Measurements from ENCODE around the gene CCNI2.

The CCNI2 gene

GRCh38 chr5:132779961-132780360 is 32.7 kb downstream of the CCNI2 start:
- Histone ChIP-seq H3K4me1 (peaks cover 0 to 32% (median 16%) of the 10 kb centered on the region in 4 donors), H3K4me3 (no peak overlapping the region), H3K9me3 (no peaks in the 10 kb centered on the region), H3K27me3 (no peaks in the 10 kb centered on the region), H3K36me3 (no peaks in the 10 kb centered on the region), H3K27ac (no peak overlapping the region)
- TF ChIP-seq CTCF (IDR thresholded peaks at IDR 0.05), result no peak
- DNase-seq, result no peak
- intact Hi-C loops (cut with DNase I; ENCODE audit: low total_unique reads), result no loop called here

GRCh38 chr5:132780577-132780976 is 33.4 kb downstream of the CCNI2 start:
- Histone ChIP-seq H3K4me3 (no peak overlapping the region), H3K4me1 (peaks cover 0 to 26% (median 13%) of the 10 kb centered on the region in 4 donors), H3K9me3 (no peaks in the 10 kb centered on the region), H3K27me3 (no peaks in the 10 kb centered on the region), H3K27ac (no peak overlapping the region), H3K36me3 (no peaks in the 10 kb centered on the region)
- TF ChIP-seq CTCF (IDR thresholded peaks at IDR 0.05), result no peak
- no peak for DNase-seq
- intact Hi-C loops (cut with DNase I; ENCODE audit: low total_unique reads), result no loop called here

- Histone ChIP-seq H3K36me3 (no peaks in the 10 kb centered on the region), H3K27ac (no peak overlapping the region), H3K4me3 (no peak overlapping the region), H3K9me3 (no peaks in the 10 kb centered on the region), H3K4me1 (peaks cover 0 to 22% (median 12%) of the 10 kb centered on the region in 4 donors), H3K27me3 (no peaks in the 10 kb centered on the region)
- intact Hi-C loops (cut with DNase I; ENCODE audit: low total_unique reads), result no loop called here
- DNase-seq, result no peak
- TF ChIP-seq CTCF (IDR thresholded peaks at IDR 0.05), result no peak
These were observed 33.8 kb downstream of the CCNI2 start for GRCh38 chr5:132781029-132781428.

- peak in 1 of 2 donors; percentile 52 for DNase-seq
- Histone ChIP-seq H3K27ac (no peak overlapping the region), H3K9me3 (no peaks in the 10 kb centered on the region), H3K27me3 (no peaks in the 10 kb centered on the region), H3K36me3 (no peaks in the 10 kb centered on the region), H3K4me3 (no peak overlapping the region), H3K4me1 (peaks cover 0 to 18% (median 10%) of the 10 kb centered on the region in 4 donors)
- intact Hi-C loops (cut with DNase I; ENCODE audit: low total_unique reads), result no loop called here
- TF ChIP-seq CTCF (IDR thresholded peaks at IDR 0.05), result no peak
These were observed 34.9 kb downstream of the CCNI2 start for GRCh38 chr5:132782101-132782500.

GRCh38 chr5:132785365-132785764 is 38.1 kb downstream of the CCNI2 start:
- no peaks in the 10 kb centered on the region for H3K27me3 ChIP-seq
- DNase-seq, result no peak
- H3K4me3 ChIP-seq, result no peak overlapping the region
- intact Hi-C loops (cut with DNase I; ENCODE audit: low total_unique reads), result no loop called here
- H3K9me3 ChIP-seq, result no peaks in the 10 kb centered on the region
- H3K4me1 ChIP-seq, result peaks cover 0 to 6% (median 1%) of the 10 kb centered on the region in 4 donors
- H3K27ac ChIP-seq, result peak overlapping the region in 1 of 2 donors; percentile 4
- H3K36me3 ChIP-seq, result no peaks in the 10 kb centered on the region
- no peak for TF ChIP-seq CTCF (IDR thresholded peaks at IDR 0.05)

GRCh38 chr5:132785864-132786263 is 38.6 kb downstream of the CCNI2 start:
- intact Hi-C loops (cut with DNase I; ENCODE audit: low total_unique reads), result no loop called here

More at GRCh38 chr5:132785864-132786263, 38.6 kb downstream of the CCNI2 start:
- DNase-seq, result no peak
- Histone ChIP-seq H3K27ac (peak overlapping the region in 1 of 2 donors; percentile 4), H3K9me3 (no peaks in the 10 kb centered on the region), H3K36me3 (no peaks in the 10 kb centered on the region), H3K4me1 (peaks cover 0 to 6% (median 2%) of the 10 kb centered on the region in 4 donors), H3K27me3 (no peaks in the 10 kb centered on the region), H3K4me3 (no peak overlapping the region)
- TF ChIP-seq CTCF (IDR thresholded peaks at IDR 0.05), result no peak

Measured in tibial artery (tissue), 4 donors.